H9 (cell line): ENCODE measurements around the gene ZBTB43. TPM values are rescaled to one million over a fixed set of nuclear protein-coding genes. Genes with fewer than 3 reads are reported as not detected.

Source experiments
- DNase-seq: peaks from one replicate; pipeline ENCODE4 v3.0.0-alpha.2; 2017
- H2AFZ ChIP-seq: one replicate; pipeline ENCODE4 v1.6.1; 2013; ENCODE audit warnings: mild to moderate bottlenecking, low read length, control low read depth, moderate library complexity
- H2AK5ac ChIP-seq: 2 replicates; pipeline ENCODE4 v1.6.1; 2013; ENCODE audit warnings: low read length, control low read depth, mixed read lengths; ENCODE audit not compliant: insufficient read length
- H2BK120ac ChIP-seq: one replicate; pipeline ENCODE4 v1.6.1; 2013; ENCODE audit warnings: low read depth, mild to moderate bottlenecking, low read length, control low read depth, inconsistent platforms; ENCODE audit not compliant: poor library complexity, severe bottlenecking
- H2BK12ac ChIP-seq: 2 replicates; pipeline ENCODE4 v1.6.1; 2013; ENCODE audit warnings: low read length, control low read depth, mixed read lengths, low read depth; ENCODE audit not compliant: insufficient read length
- H2BK15ac ChIP-seq: 2 replicates; pipeline ENCODE4 v1.6.1; 2013; ENCODE audit warnings: low read depth, low read length, control low read depth
- H2BK20ac ChIP-seq: one replicate; pipeline ENCODE4 v1.6.1; 2013; ENCODE audit warnings: low read depth, mild to moderate bottlenecking, low read length, control low read depth, inconsistent platforms; ENCODE audit not compliant: poor library complexity, severe bottlenecking
- H2BK5ac ChIP-seq: 2 replicates; pipeline ENCODE4 v1.6.1; 2013; ENCODE audit warnings: low read length, control low read depth, mixed read lengths; ENCODE audit not compliant: insufficient read length
- H3K14ac ChIP-seq: 2 replicates; pipeline ENCODE4 v1.6.1; 2013; ENCODE audit warnings: low read length, control low read depth; ENCODE audit not compliant: insufficient read depth
- H3K18ac ChIP-seq: 2 replicates; pipeline ENCODE4 v1.6.1; 2013; ENCODE audit warnings: low read depth, mild to moderate bottlenecking, mixed read lengths, low read length, control low read depth; ENCODE audit not compliant: insufficient read length
- H3K23ac ChIP-seq: 2 replicates; pipeline ENCODE4 v1.6.1; 2013; ENCODE audit warnings: low read length, control low read depth, mixed read lengths, low read depth; ENCODE audit not compliant: insufficient read length
- H3K23me2 ChIP-seq: 2 replicates; pipeline ENCODE4 v1.6.1; 2013; ENCODE audit warnings: low read depth, mild to moderate bottlenecking, mixed read lengths, low read length, control low read depth; ENCODE audit not compliant: insufficient read length, poor library complexity, severe bottlenecking
- H3K27ac ChIP-seq: 2 replicates; pipeline ENCODE4 v1.5.1; 2013; ENCODE audit warnings: low read length, control low read depth, mixed read lengths, low read depth; ENCODE audit not compliant: insufficient read length
- H3K27me3 ChIP-seq: 2 replicates; pipeline ENCODE4 v1.6.1; 2013; ENCODE audit warnings: low read length, control low read depth, inconsistent platforms; ENCODE audit not compliant: insufficient read depth
- H3K4ac ChIP-seq: 2 replicates; pipeline ENCODE4 v1.6.1; 2013; ENCODE audit warnings: low read depth, mild to moderate bottlenecking, control low read depth, inconsistent platforms, low read length, moderate library complexity
- H3K4me1 ChIP-seq: 2 replicates; pipeline ENCODE4 v1.6.1; 2013; ENCODE audit warnings: low read length, control low read depth, inconsistent platforms; ENCODE audit not compliant: insufficient read depth
- H3K4me2 ChIP-seq: 2 replicates; pipeline ENCODE4 v1.6.1; 2013; ENCODE audit warnings: low read length, control low read depth, mixed read lengths; ENCODE audit not compliant: insufficient read length, insufficient read depth
- H3K56ac ChIP-seq: 2 replicates; pipeline ENCODE4 v1.6.1; 2013; ENCODE audit warnings: low read depth, mild to moderate bottlenecking, mixed read lengths, low read length, control low read depth; ENCODE audit not compliant: insufficient read length
- H3K79me1 ChIP-seq: 2 replicates; pipeline ENCODE4 v1.6.1; 2013; ENCODE audit warnings: low read depth, mild to moderate bottlenecking, moderate library complexity, low read length, control low read depth, inconsistent platforms; ENCODE audit not compliant: insufficient read depth, poor library complexity, severe bottlenecking
- H3K79me2 ChIP-seq: 2 replicates; pipeline ENCODE4 v1.6.1; 2013; ENCODE audit warnings: low read length, control low read depth, inconsistent platforms; ENCODE audit not compliant: insufficient read depth
- H3K9ac ChIP-seq: 2 replicates; pipeline ENCODE4 v1.6.1; 2013; ENCODE audit warnings: low read length, control low read depth, mixed read lengths; ENCODE audit not compliant: insufficient read length; ENCODE audit errors: extremely low read depth
- H3K9me3 ChIP-seq: one replicate; pipeline ENCODE4 v1.6.1; 2013; ENCODE audit warnings: low read depth, low read length, inconsistent platforms; ENCODE audit not compliant: control insufficient read depth
- H3T11ph ChIP-seq: one replicate; pipeline ENCODE4 v1.6.1; 2013; ENCODE audit warnings: mild to moderate bottlenecking, low read length, control low read depth, inconsistent platforms
- H4K20me1 ChIP-seq: one replicate; pipeline ENCODE4 v1.6.1; 2013; ENCODE audit not compliant: control insufficient read depth, insufficient read length, insufficient read depth
- H4K5ac ChIP-seq: 2 replicates; pipeline ENCODE4 v1.6.1; 2013; ENCODE audit warnings: low read depth, mild to moderate bottlenecking, mixed read lengths, low read length, control low read depth; ENCODE audit not compliant: insufficient read length
- H4K8ac ChIP-seq: replicated peaks from 2 replicates; pipeline ENCODE4 v1.6.1; 2013; ENCODE audit warnings: low read length, control low read depth, mixed read lengths, low read depth; ENCODE audit not compliant: insufficient read length
- H4K91ac ChIP-seq: 2 replicates; pipeline ENCODE4 v1.6.1; 2013; ENCODE audit warnings: low read depth, mild to moderate bottlenecking, moderate library complexity, mixed read lengths, low read length, control low read depth; ENCODE audit not compliant: insufficient read length
- H3K27ac Mint-ChIP-seq, 3 experiments: 2 replicates in 2 of 3; 3 replicates in 1 of 3; pipeline ENCODE4 v1.8.0; 2020 to 2021; ENCODE audit warnings: mixed read lengths in 3 of 3, mild to moderate bottlenecking in 1 of 3, moderate library complexity in 1 of 3
- H3K27me3 Mint-ChIP-seq: 2 replicates; pipeline ENCODE4 v1.8.0; 2021; ENCODE audit warnings: low read depth, mild to moderate bottlenecking, moderate library complexity, mixed read lengths
- H3K36me3 Mint-ChIP-seq, 3 experiments: 2 replicates in 2 of 3; 3 replicates in 1 of 3; pipeline ENCODE4 v1.8.0; 2020 to 2021; ENCODE audit warnings: low read depth in 3 of 3, mixed read lengths in 3 of 3; ENCODE audit not compliant: insufficient read depth in 1 of 3
- H3K4me1 Mint-ChIP-seq, 2 experiments: 2 replicates each; pipeline ENCODE4 v1.8.0; 2020; ENCODE audit warnings: mixed read lengths in 2 of 2
- H3K4me3 Mint-ChIP-seq, 2 experiments: 2 replicates in 1 of 2; 3 replicates in 1 of 2; pipeline ENCODE4 v1.8.0; 2020 to 2021; ENCODE audit warnings: mild to moderate bottlenecking in 2 of 2, mixed read lengths in 2 of 2, moderate library complexity in 1 of 2
- H3K9me3 Mint-ChIP-seq, 2 experiments: 2 replicates in 1 of 2; 3 replicates in 1 of 2; pipeline ENCODE4 v1.8.0; 2020; ENCODE audit warnings: mild to moderate bottlenecking in 2 of 2, mixed read lengths in 2 of 2, moderate library complexity in 1 of 2
- WGBS: extraction: QIAGEN DNeasy Blood & Tissue Kit; methylation state at CpG from one replicate; pipeline ENCODE4 v1.1.7; 2013; ENCODE audit warnings: missing lambda C conversion rate, low lambda C conversion rate, mixed read lengths; ENCODE audit not compliant: insufficient read length; ENCODE audit errors: extremely low coverage; 5-methylcytosine and 5-hydroxymethylcytosine counted together
- total RNA-seq: library from RNA; stranded (reverse); gene quantifications from 2 replicates; pipeline ENCODE4 v1.2.1, GENCODE V29; 2021
- TF ChIP-seq, protein P1 (sequence below): fragments of 200-600 bp; sonication (generic); conservative IDR thresholded peaks from 3 replicates; pipeline ENCODE4 v1.8.0; 2021; ENCODE audit warnings: antibody characterized with exemption, mild to moderate bottlenecking

The ZBTB43 gene
- total RNA-seq, 1 experiment from 2014 or later = 15.7 TPM

DNA sequence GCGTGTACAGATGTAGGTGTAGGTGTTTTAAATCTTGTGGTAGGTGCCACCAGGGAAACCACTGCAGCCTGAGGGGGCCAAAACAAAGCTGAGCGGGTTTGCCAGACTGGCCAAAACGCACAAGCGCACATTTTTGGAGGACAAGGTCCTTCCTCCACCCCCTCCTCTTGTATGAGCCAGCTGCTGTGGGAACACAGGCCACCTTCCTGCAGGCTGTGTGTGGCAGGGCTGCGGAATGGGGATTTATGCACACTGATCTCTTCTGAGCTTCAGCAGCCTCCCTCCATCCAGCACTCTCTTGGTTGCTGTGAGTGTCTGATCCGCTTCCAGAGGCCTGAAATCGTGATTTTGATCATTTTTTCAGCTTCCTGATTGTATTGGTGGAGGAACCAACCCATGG is 22.4 kb downstream of the ZBTB43 start:
- Histone ChIP-seq H3K4me2 (no peak overlapping the region), H2BK15ac (no peak overlapping the region), H3K14ac (no peak overlapping the region), H3K23me2 (no peaks in the 10 kb centered on the region), H2AFZ (no peak overlapping the region), H3K23ac (no peak overlapping the region), H3K4me1 (no peaks in the 10 kb centered on the region), H3K9me3 (no peaks in the 10 kb centered on the region), H2BK5ac (no peak overlapping the region), H3K79me2 (no peaks in the 10 kb centered on the region), H3T11ph (no peak overlapping the region), H3K27ac (no peak overlapping the region), H4K20me1 (no peaks in the 10 kb centered on the region), H4K5ac (no peak overlapping the region), H2AK5ac (no peak overlapping the region), H3K4ac (no peak overlapping the region), H3K56ac (no peak overlapping the region), H2BK120ac (no peak overlapping the region), H4K91ac (no peak overlapping the region), H3K79me1 (no peaks in the 10 kb centered on the region), H2BK12ac (no peak overlapping the region), H3K9ac (no peak overlapping the region), H4K8ac (no peak overlapping the region), H3K18ac (no peak overlapping the region), H2BK20ac (no peak overlapping the region), H3K27me3 (no peaks in the 10 kb centered on the region)
- no CpG with 5 or more reads among the region's 7 CpGs for WGBS
- DNase-seq = no peak
- Mint-ChIP-seq H3K27ac (0 out of 7 replicates have a peak overlapping the region, but pooled peaks of 1 of the 3 experiments have one; percentile 16), H3K4me3 (no peak overlapping the region), H3K4me1 (peaks cover 6% of the 10 kb centered on the region in 2 experiments; a peak in 2 of 4 replicates), H3K27me3 (no peaks in the 10 kb centered on the region; the same call in 1 of the 2 replicates), H3K36me3 (peaks cover 5 to 32% (median 18%) of the 10 kb centered on the region in 3 experiments), H3K9me3 (no peaks in the 10 kb centered on the region)
- TF ChIP-seq, protein P1, sequence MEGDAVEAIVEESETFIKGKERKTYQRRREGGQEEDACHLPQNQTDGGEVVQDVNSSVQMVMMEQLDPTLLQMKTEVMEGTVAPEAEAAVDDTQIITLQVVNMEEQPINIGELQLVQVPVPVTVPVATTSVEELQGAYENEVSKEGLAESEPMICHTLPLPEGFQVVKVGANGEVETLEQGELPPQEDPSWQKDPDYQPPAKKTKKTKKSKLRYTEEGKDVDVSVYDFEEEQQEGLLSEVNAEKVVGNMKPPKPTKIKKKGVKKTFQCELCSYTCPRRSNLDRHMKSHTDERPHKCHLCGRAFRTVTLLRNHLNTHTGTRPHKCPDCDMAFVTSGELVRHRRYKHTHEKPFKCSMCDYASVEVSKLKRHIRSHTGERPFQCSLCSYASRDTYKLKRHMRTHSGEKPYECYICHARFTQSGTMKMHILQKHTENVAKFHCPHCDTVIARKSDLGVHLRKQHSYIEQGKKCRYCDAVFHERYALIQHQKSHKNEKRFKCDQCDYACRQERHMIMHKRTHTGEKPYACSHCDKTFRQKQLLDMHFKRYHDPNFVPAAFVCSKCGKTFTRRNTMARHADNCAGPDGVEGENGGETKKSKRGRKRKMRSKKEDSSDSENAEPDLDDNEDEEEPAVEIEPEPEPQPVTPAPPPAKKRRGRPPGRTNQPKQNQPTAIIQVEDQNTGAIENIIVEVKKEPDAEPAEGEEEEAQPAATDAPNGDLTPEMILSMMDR = no peak
